ENCODE data around the gene SIK3.
"Not testable (repeated sequence)": the region's sequence is repeated elsewhere in the genome, so short reads cannot be mapped to it uniquely, and the experiment has no call there.

Gene SIK3

GRCh38 chr11:116834535-116835041 lies 263.6 kb downstream of the SIK3 start:
- FAIRE-seq, result not testable (repeated sequence)

GRCh38 chr11:116833816-116834534 lies 264.3 kb downstream of the SIK3 start:
- FAIRE-seq, result no peak

- no peak for FAIRE-seq
These were observed 264.8 kb downstream of the SIK3 start for GRCh38 chr11:116833491-116833815.

GRCh38 chr11:116832350-116833290 lies 265.6 kb downstream of the SIK3 start:
- FAIRE-seq, result no peak

GRCh38 chr11:116831790-116832349 lies 266.4 kb downstream of the SIK3 start:
- no peak for FAIRE-seq

- no peak for FAIRE-seq
These were observed 267.9 kb downstream of the SIK3 start for GRCh38 chr11:116830184-116830912.

GRCh38 chr11:116829525-116830183 lies 268.6 kb downstream of the SIK3 start, which contains the start of gene APOC3:
APOC3 (plus strand) TSS chr11:116829907; CDS start chr11:116830583, 676 bp downstream.
- no peak for FAIRE-seq

GRCh38 chr11:116828632-116829524 lies 269.4 kb downstream of the SIK3 start:
- FAIRE-seq, result no peak

GRCh38 chr11:116827461-116827860 lies 270.8 kb downstream of the SIK3 start:
- FAIRE-seq, result no peak

GRCh38 chr11:116826751-116827431 lies 271.3 kb downstream of the SIK3 start:
- FAIRE-seq, result no peak

- no peak for FAIRE-seq
These were observed 272.1 kb downstream of the SIK3 start for GRCh38 chr11:116825854-116826750.

- FAIRE-seq, result no peak
These were observed 272.8 kb downstream of the SIK3 start for GRCh38 chr11:116825434-116825833.

GRCh38 chr11:116823031-116823843 lies 275.0 kb downstream of the SIK3 start, which contains the start of gene APOA4:
APOA4 (minus strand) TSS chr11:116823304; CDS start chr11:116823191, 113 bp downstream.
- no peak for FAIRE-seq

- FAIRE-seq, result no peak
These were observed 275.7 kb downstream of the SIK3 start for GRCh38 chr11:116822575-116822974.

GRCh38 chr11:116821050-116821918 lies 276.9 kb downstream of the SIK3 start:
- no peak for FAIRE-seq

GRCh38 chr11:116819049-116819448 lies 279.2 kb downstream of the SIK3 start:
- FAIRE-seq, result no peak

GRCh38 chr11:116814502-116814901 lies 283.7 kb downstream of the SIK3 start:
- no peak for FAIRE-seq
